Measurements from ENCODE around the gene PLEK2. TPM values are rescaled to one million over a fixed set of nuclear protein-coding genes. Genes with fewer than 3 reads are reported as not detected.

The PLEK2 gene
- total and polyA plus RNA-seq, 2 donors (not counting 3 experiments of a cell fraction or from before 2014, with no cell fraction given): 1.4 to 3.8 TPM

GRCh38 chr14:67373347-67373746, 38.6 kb downstream of the PLEK2 start:
- TF ChIP-seq GATA2 (IDR thresholded peaks at IDR 0.05; ENCODE audit: insufficient read depth, insufficient read length, low read depth, low read length): peak; percentile 33
- TF ChIP-seq FOS (IDR thresholded peaks at IDR 0.05; ENCODE audit: borderline replicate concordance, insufficient read depth, low read length): no peak
- Histone ChIP-seq H3K9ac (replicated peaks; ENCODE audit: extremely low read depth, insufficient read depth, low read length) (no peak overlapping the region), H3K9me1 (replicated peaks; ENCODE audit: control insufficient read depth, extremely low read depth, insufficient read depth, low read length) (peaks cover 3% of the 10 kb centered on the region), H3K4me2 (ENCODE audit: insufficient read depth, low read length) (peak overlapping the region; percentile 19), H3K4me3 (replicated peaks in 1 of 3; ENCODE audit: insufficient read depth in 1 of 3, low read depth in 1 of 3, low read length in 3 of 3) (no peak overlapping the region), H3K27ac (ENCODE audit: insufficient read depth, low read depth, low read length) (peak overlapping the region; percentile 39), H3K27me3 (ENCODE audit: control insufficient read depth in 2 of 2, insufficient read depth in 2 of 2, low read length in 2 of 2) (no peaks in the 10 kb centered on the region), H2AFZ (ENCODE audit: low read depth, low read length) (no peak overlapping the region), H3K36me3 (ENCODE audit: control insufficient read depth in 2 of 2, extremely low read depth in 1 of 2, insufficient read depth in 2 of 2, low read length in 2 of 2) (peaks cover 20 to 30% of the 10 kb centered on the region in 2 experiments), H4K20me1 (replicated peaks; ENCODE audit: control insufficient read depth, extremely low read depth, insufficient read depth, low read length) (no peaks in the 10 kb centered on the region), H3K79me2 (ENCODE audit: control insufficient read depth, insufficient read depth, low read length) (peaks cover 35% of the 10 kb centered on the region), H3K4me1 (ENCODE audit: control insufficient read depth, extremely low read depth, insufficient read depth, low read length) (peaks cover 31% of the 10 kb centered on the region), H3K9me3 (replicated peaks; ENCODE audit: control insufficient read depth, insufficient read depth, low read length) (no peaks in the 10 kb centered on the region)
- BruUV-seq (replicated peaks): no TSS peak
- ChIA-PET POLR2A (no interaction called here), CTCF (no interaction called here)
- dilution Hi-C loops (cut with MboI; ENCODE audit: extremely low pct_ligation_motif_present, low sequenced_read_pairs) (no loop called here), intact Hi-C loops (cut with micrococcal nuclease) (no loop called here)
- DNase-seq (ENCODE audit: low read depth, low spot score): peak; percentile 23
- FAIRE-seq: no peak

DNA sequence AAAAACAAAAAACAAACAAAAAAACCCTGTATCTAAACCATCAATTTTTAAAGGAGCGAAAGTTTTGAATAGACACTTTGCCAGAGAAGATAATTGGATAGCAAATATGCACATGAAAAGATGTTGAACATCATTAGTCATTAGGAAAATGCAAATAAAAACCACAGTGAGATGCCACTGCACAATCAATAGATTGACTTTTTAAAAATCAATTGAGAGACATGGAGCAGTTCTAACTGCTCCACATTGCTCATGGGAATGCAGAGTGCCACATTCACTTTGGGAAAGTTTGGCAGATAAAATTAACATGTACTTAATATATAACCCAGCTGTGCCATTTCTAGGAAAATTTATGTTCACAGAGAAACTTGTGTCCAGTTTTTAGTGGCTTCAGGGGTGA, 39.1 kb downstream of the PLEK2 start:
- H3K9me3 ChIP-seq (replicated peaks; ENCODE audit: control insufficient read depth, insufficient read depth, low read length): no peaks in the 10 kb centered on the region
- peaks cover 37% of the 10 kb centered on the region for H3K79me2 ChIP-seq (ENCODE audit: control insufficient read depth, insufficient read depth, low read length)
- H3K4me2 ChIP-seq (ENCODE audit: insufficient read depth, low read length): peak overlapping the region; percentile 19
- intact Hi-C loops (cut with micrococcal nuclease) (no loop called here), dilution Hi-C loops (cut with MboI; ENCODE audit: extremely low pct_ligation_motif_present, low sequenced_read_pairs) (no loop called here)
- no peak overlapping the region for H3K9ac ChIP-seq (replicated peaks; ENCODE audit: extremely low read depth, insufficient read depth, low read length)
- ChIA-PET CTCF (interaction anchor here (1.4 kb wide), 1 partner anchor 13 kb away, joined by 5 read pairs; the partner anchor contains the start of genes ATP6V1D and EIF2S1), POLR2A (no interaction called here)
- H4K20me1 ChIP-seq (replicated peaks; ENCODE audit: control insufficient read depth, extremely low read depth, insufficient read depth, low read length): no peaks in the 10 kb centered on the region
- no peak overlapping the region for H3K27ac ChIP-seq (ENCODE audit: insufficient read depth, low read depth, low read length)
- H3K4me3 ChIP-seq (replicated peaks in 1 of 3; ENCODE audit: insufficient read depth in 1 of 3, low read depth in 1 of 3, low read length in 3 of 3): no peak overlapping the region
- no TSS peak for BruUV-seq (replicated peaks)
- H3K27me3 ChIP-seq (ENCODE audit: control insufficient read depth in 2 of 2, insufficient read depth in 2 of 2, low read length in 2 of 2): no peaks in the 10 kb centered on the region
- H3K9me1 ChIP-seq (replicated peaks; ENCODE audit: control insufficient read depth, extremely low read depth, insufficient read depth, low read length): peaks cover 3% of the 10 kb centered on the region
- TF ChIP-seq FOS (IDR thresholded peaks at IDR 0.05; ENCODE audit: borderline replicate concordance, insufficient read depth, low read length): no peak
- TF ChIP-seq, protein P1, sequence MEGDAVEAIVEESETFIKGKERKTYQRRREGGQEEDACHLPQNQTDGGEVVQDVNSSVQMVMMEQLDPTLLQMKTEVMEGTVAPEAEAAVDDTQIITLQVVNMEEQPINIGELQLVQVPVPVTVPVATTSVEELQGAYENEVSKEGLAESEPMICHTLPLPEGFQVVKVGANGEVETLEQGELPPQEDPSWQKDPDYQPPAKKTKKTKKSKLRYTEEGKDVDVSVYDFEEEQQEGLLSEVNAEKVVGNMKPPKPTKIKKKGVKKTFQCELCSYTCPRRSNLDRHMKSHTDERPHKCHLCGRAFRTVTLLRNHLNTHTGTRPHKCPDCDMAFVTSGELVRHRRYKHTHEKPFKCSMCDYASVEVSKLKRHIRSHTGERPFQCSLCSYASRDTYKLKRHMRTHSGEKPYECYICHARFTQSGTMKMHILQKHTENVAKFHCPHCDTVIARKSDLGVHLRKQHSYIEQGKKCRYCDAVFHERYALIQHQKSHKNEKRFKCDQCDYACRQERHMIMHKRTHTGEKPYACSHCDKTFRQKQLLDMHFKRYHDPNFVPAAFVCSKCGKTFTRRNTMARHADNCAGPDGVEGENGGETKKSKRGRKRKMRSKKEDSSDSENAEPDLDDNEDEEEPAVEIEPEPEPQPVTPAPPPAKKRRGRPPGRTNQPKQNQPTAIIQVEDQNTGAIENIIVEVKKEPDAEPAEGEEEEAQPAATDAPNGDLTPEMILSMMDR (IDR thresholded peaks at IDR 0.05; ENCODE audit: extremely low read depth in 1 of 2, insufficient read depth in 1 of 2, low read depth in 1 of 2, low read length in 2 of 2): no peak
- no peak for TF ChIP-seq MYC (IDR thresholded peaks at IDR 0.05; ENCODE audit: low read depth, low read length)
- TF ChIP-seq EZH2 (IDR thresholded peaks at IDR 0.05; ENCODE audit: borderline replicate concordance, low read depth, low read length, severe bottlenecking): no peak
- no peak for TF ChIP-seq JUN (IDR thresholded peaks at IDR 0.05; ENCODE audit: borderline replicate concordance, insufficient read depth, insufficient read length, low read depth)
- TF ChIP-seq POLR2A (IDR thresholded peaks at IDR 0.05; ENCODE audit: low read depth, low read length): no peak
- TF ChIP-seq, protein P2, sequence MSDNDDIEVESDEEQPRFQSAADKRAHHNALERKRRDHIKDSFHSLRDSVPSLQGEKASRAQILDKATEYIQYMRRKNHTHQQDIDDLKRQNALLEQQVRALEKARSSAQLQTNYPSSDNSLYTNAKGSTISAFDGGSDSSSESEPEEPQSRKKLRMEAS (IDR thresholded peaks at IDR 0.05; ENCODE audit: insufficient read depth, insufficient read length): no peak
- no peak for TF ChIP-seq GATA2 (IDR thresholded peaks at IDR 0.05; ENCODE audit: insufficient read depth, insufficient read length, low read depth, low read length)
- TF ChIP-seq POLR2AphosphoS5 (IDR thresholded peaks at IDR 0.05; ENCODE audit: insufficient read depth, low read depth, low read length): no peak
- H2AFZ ChIP-seq (ENCODE audit: low read depth, low read length): no peak overlapping the region
- H3K36me3 ChIP-seq (ENCODE audit: control insufficient read depth in 2 of 2, extremely low read depth in 1 of 2, insufficient read depth in 2 of 2, low read length in 2 of 2): peaks cover 22 to 32% of the 10 kb centered on the region in 2 experiments
- peaks cover 31% of the 10 kb centered on the region for H3K4me1 ChIP-seq (ENCODE audit: control insufficient read depth, extremely low read depth, insufficient read depth, low read length)
- no peak for FAIRE-seq
- DNase-seq (ENCODE audit: low read depth, low spot score): no peak
